HG03159 (cell line): ENCODE data around the gene PLCH2.
"Not testable (repeated sequence)": the region's sequence is repeated elsewhere in the genome, so short reads cannot be mapped to it uniquely, and the experiment has no call there.

Source experiments
- ATAC-seq: cut with Tn5 transposase; IDR thresholded peaks from one replicate; pipeline ENCODE4 v1.9.1; 2021; ENCODE audit warnings: mild to moderate bottlenecking, moderate library complexity; ENCODE audit not compliant: unreplicated experiment

Gene PLCH2

DNA sequence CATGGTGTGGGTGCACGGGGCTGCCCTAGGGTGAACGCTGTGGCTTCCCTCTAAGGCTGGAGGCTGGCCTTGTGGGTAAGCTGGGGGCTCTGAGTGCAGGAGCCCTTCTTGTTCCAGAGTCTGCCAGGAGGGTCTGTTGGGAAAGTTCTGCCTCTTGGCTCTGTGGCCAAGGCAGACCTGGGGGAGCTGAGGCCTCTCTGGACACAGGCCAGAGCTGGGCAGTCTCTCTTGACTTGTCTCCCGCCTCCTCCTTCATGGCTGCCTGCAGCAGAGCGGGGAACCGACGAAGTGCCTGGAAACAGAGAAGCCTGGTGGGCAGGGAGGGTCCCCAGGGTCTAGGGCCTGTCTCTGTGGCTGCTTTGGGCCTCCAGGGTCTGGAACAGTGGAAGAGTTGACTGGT, 33.4 kb upstream of the PLCH2 start:
- ATAC-seq, result no peak

DNA sequence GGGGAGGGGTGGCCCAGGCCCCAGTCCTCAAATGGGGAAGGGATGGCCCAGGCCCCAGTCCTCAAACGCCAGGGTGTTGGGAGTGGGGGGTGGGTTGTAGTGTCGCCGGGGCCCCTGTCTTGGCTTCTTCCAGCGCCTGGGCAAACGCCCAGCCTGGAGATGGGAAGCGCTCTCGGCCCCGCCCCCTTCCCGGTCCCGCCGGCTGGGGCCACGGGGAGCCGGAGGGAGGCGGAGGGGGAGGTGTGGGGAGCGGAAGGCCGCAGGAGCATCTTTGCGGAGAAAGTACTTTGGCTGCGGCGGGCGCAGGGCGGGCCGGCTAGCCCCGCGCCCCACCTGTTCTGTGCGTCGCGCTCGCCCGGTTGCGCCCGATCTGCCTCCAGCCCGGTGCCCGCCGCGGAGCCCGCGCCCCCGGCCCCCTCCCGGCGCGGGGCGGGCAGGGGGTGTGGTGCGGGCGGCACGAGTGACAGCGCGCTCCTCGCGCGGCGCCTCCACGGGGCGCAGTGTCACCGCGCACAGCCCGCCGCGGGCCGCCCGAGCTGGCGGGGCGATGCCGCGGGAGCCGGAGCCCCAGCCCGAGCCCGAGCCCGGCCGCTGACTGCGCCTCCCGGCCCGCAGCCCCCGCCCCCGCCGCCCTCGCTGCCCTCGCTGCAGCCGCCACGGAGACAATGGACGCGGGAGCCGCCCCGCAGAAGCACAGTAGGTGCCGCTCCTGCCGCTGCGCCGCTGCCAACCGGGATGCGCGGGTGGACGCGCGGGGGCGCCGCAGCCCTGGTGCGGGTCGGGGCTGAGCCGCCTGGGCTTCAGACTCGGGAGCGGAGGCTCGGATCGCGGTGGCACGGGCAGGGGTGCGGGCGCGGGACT, 32.6 kb upstream of the PLCH2 start:
- no peak for ATAC-seq

DNA sequence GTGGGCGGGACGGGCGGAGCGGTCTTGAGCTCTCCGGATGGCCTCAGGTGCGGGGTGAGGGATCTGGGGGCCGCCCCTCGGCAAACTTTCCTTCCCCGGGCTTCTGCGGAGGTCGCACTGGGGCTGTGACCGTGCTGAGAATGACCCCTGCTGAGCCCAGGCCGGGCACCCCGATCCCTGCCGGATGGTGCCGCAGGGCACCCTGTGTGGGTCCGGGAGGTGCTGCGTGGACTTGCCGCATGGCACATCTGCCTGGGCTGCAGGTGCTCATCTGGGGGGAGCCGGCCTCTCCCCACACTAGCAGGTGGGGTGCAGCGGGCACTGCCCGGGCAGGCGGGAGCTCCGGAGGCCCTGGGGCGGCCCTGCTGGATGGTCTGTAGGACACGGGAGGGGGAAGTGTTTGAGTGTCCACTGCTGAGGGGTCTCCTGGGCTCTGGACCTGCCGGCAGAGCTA, 31.9 kb upstream of the PLCH2 start:
- ATAC-seq, result no peak

DNA sequence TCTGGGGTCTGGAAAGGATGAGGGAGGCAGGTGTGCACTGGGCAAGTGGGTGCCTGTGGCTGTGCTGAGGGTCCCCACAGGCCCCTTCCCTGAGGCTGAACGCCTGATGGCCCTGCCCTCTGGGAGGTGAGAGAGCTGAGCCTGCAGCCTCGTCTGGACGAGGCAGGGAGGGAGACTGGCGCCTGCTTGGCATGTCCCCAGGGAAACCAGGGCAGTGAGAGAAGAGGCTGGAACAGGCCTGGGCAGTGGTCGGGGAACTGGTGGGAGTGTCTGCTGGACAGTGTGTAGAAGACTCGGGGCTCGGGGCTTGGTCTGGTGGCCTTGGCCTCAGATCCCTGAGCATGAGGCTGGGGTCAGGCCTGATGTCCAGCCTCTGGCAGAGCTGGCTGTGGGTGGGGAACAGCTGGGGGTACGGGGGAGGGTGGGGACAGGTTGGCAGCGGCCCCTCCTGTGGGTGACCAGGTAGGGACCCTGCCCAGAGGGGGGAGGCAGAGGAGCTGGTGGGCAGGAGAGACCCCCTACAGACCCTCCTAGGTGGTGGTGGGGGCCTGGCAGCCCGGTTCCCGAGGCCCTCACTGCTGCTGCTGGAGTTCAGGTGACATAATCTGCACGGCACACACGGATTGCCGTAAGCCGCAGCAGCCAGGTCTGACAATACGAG, 30.8 kb upstream of the PLCH2 start:
- ATAC-seq, result no peak

DNA sequence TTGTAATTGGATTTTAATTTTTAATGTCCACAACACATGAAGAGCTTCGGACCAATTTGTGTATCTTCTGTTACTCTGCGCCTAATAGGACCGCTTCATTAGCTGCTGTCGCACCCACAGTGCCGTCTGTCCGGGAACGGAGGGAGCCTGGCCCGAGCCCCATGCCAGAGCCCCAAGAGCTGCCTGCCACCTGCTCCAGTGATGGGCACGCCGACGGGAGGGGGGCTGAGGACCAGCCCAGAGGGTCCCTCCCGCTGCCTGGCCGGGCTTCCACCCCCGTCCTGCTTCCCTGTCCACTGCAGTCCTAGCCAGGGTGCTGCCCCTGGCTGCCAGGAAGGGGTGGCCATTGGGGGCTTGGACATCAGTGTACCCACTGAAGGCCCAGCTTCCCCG, 30.3 kb upstream of the PLCH2 start:
- ATAC-seq, result no peak

DNA sequence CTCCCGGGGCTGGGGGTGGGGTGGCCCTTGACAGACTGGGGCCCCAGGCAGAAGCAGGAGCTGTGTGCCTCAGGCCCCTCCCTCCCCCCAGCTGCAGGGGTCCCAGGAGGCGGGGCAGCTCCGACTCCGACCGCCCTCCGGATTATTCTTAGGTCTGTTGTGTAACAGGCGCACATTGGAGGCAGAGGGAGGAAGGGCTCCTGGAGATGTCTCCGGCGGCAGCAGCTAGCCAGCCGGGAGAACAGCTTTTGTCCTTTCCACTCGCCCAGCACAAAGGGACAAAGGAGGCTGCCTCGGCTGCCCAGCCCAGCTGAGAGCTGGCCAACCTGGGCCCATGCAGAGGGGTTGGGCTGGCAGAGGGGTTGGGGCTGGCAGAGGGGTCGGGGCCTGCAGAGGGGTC, 29.7 kb upstream of the PLCH2 start:
- no peak for ATAC-seq

DNA sequence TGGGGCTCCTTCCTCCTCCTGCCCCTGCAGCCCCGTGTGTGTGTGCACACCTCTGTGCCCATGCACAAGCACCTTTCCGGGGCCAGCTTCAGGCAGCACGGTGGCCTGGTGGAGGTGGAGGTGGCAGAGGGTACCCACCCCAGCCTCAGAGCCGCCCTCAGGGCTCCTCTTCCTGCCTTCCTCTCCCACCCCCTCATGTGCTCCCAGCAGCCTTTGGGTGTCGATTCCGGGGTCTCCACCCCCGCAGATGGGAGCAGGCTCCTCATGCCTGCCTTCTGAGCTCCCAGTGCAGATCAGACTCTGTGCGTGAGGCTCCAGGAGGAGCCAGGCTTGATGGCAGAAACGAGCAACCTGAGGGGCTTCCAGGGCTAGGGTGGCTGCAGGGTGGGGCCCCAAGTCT, 29.2 kb upstream of the PLCH2 start:
- ATAC-seq, result no peak

DNA sequence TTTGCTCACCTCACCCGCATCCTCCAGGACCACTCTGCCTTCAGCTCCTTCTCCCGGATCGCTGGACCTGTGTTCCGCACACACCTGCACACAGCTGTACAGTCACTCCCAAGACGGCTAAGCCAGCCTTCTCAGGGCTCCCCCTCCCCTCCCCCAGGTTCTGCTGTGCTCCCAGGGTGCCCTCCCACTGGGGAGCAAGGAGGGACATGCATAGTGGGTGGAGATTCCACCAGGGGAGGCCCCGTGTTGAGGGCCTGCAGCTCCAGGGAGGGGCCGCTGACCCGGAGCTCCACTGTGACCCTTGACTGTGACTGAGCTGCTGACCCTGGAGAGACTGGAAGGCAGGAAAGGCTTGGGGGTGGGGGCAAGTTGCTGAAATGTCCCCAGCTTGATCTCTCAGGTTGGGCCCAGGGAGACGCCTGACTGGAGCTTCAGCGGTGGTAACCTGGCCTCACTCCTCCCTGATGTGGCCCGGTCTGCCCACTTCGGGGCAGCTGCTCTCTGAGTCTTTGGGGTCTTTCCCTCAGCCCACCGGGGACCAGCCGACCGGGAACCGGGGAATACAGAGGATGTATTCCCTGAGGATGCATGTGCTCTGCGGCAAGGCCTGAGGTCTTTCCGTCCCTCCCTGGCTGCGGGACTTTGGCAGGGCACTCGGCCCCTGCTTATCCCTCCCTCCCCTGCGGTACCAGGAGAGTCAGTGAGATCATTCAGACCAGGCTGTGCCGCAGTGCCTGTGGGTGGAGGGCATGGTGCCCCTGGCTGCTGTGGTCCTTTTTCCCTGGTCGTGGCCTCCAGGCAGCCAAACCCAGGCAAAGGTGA, 28.6 kb upstream of the PLCH2 start:
- no peak for ATAC-seq

DNA sequence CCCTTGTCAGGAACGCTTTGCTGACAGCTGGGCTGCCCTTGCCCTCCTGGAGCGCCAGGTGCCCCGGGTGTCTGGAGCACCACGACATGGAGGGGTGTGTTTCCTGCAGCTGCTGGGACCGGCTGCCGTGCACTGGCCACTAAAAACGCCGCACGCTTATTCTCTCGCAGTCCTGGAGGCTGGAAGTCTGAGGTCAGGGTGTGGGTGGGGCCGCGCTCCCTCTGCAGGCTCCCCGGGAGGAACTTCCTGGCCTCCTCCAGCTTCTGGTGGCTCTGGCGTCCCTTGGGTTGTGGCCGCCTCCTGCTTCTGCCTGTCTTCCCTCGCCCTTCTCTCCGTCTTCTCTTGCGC, 28.0 kb upstream of the PLCH2 start:
- ATAC-seq, result no peak

DNA sequence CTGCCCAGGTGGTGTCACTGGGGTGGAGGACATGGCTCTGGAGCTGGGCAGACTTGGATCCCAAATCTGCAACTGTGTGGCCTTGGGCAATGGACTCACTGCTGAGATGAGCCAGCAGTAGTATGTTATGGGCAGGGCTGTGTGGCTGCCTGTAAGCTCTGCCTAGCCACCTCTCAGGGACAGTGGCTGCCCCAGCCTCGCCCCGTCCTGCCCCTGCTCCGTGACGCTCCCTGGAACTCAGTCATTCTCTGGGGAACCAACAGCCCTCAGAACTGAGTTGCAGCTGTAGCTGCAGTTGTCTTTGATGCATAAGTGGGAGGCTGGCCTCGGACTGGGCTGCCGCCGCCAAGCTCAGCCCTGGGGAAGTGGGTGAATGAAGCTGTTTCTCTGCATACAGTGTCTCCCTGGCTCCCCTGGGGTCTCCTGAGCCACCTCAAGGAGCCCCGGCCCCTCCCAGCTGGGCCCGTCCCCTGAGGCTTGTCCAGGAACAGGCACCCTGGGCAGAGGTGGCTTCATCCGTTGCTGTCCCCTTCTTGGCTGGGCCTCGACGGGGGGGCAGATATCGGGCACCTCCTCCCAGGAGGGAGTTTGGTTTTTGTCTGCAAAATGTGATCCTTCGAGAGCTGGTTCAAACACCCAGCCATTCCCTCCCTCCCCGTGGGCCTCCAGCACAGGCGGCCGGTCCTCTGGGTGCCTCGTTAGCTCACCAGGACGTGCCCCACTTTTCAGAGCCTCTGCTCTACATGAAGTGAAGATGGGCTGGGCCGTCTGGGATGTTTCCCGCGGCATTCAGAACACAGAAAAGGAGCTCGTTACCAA, 26.2 kb upstream of the PLCH2 start:
- no peak for ATAC-seq

DNA sequence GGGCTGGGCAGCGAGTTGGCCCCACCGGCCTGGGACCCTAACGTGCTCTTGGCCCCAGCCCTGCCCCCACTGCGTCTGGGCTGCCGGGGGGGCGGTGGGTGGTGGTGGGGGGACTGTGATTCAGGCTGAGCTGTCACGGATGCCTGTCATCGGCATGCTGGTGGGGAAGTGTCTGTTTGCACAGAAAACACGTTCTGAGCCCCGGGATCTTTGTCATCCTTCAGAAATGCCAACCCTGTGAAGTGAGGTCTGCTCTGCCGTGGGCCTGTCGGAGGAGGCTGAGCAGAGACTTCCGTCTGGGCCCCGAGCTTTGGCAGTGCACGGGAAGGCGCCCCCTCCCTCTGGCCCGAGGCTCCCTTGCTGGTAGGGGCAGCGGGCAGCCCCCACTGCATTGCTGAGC, 24.3 kb upstream of the PLCH2 start:
- ATAC-seq, result no peak

DNA sequence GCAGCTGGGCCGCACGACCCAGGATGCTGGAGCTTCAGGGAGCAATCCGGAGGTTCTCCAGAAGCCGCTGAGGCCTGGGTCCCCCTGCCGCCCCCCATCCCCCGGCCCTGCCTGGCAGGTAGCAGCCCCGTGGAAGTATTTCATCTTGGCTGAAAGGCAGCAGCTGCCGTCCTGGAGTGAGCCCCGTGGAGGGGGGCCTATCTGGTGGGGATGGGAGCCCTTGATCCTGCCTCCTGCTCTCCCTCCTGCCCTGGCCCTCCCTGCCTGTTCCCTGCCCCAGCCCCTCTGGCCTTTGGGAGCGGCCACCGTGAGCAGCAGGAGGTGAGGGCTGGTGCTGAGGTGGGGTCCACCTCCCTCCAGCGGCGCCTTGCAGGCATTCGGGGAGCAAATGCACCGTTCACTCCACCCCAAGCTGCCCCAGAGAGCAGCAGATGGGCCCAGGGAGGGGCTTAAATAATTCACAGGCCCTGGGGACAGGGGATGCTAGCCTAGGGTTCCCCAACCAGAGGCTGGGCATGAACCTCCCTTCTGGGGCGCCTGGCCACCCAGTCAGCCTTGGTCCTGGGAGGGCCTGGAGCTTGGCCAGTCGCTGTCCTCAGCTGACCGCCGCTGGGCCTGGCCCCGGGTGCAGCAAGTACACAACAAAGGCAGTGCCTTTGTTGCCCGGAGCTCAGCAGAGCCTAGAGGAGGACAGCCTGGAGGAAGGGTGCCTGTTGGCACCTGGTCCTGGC, 23.7 kb upstream of the PLCH2 start:
- ATAC-seq, result no peak

DNA sequence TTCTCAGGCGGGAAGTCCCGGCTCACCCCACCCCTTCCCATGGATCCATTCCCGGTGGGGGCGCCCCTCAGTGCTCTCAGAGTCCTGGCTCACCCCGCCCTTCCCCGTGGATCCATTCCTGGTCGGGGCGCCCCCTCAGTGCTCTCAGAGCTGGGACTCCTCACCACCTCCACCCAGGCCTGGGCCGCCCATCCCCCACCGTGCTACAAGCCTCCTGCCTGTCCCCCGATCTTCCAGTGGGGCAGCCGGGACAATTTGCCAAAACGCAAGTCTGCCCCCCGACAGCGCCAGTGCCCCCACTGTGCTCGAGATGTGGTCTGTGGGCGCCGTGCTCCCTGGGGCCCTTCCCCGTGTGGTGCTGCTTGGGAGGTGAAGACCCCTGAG, 23.2 kb upstream of the PLCH2 start:
- no peak for ATAC-seq

DNA sequence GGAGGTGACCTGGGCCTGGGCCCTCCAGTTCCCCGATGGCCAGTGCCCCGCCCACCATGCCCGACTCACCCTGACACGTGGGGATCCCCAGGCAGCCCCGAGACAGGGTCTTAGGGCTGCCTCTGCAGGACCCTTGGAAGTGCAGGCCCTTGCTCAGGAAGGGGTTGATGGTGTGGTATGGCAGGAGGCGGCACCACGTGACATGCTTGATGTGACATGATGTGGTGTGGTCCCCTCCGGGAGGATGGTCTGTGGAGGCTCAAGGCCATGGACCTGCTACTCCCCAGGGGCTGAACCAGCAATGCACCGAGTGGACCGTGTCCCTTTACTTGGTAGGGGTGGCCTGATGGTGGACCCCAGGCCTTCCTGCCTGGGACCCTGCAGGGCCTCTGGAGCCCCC, 21.9 kb upstream of the PLCH2 start:
- no peak for ATAC-seq

DNA sequence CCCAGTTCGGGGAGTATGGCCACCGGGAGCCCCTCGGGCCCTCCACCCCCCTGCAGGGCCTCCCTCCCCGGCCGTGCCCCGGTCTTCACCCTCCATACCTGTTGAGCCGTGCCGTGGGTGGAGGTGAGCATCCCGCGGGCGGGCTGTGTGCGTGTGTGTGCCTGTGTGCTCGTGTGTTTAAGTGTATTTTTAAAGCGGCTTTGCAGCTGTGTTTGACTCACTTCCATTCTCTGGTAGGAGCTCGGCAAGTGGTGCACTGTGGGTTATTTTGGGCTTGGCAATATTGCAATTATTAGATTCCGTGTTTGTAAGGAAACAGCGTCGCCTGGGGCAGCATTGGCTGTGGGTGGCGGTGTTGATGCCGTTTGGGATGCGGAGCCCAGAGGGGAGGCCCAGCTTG, 20.3 kb upstream of the PLCH2 start:
- ATAC-seq, result no peak

DNA sequence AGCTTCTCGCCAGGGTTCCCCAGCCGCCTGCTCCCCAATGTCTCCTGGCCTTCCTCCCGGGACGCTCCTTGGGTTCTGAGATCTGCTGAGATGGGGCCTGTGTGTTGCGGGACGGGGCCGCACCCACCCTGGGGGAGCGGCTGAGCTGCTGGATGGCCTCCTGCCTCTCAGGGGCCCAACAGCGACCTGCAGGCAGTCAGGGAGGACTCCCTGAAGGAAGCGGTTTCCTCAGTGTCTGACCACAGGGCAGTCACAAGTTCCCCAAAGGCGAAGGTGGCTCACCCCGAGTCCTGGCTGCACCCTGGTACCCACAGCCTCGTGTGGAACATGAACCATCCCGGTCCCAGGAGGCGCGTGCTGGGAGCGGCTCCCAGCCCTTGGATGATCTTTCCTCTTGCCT, 18.6 kb upstream of the PLCH2 start:
- no peak for ATAC-seq

DNA sequence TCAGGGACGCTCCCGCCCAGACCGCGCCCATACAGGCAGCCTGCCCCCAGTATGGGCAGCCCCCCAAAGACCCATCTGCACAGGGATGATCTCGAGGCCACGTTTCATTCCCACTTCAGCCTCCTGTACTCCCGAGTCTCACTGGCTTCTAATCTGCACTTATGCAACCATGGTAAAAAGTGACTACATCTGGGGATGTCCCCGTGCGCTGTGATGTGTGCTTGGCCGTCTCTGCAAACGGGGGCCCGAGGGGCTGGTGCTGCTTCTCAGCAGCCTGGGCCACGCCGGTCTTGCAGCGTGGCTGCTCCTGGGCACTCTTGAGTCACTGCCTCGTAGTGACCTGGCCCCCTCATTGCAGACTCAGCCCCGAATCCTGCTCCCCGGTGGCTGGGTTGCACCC, 17.4 kb upstream of the PLCH2 start:
- ATAC-seq, result no peak

DNA sequence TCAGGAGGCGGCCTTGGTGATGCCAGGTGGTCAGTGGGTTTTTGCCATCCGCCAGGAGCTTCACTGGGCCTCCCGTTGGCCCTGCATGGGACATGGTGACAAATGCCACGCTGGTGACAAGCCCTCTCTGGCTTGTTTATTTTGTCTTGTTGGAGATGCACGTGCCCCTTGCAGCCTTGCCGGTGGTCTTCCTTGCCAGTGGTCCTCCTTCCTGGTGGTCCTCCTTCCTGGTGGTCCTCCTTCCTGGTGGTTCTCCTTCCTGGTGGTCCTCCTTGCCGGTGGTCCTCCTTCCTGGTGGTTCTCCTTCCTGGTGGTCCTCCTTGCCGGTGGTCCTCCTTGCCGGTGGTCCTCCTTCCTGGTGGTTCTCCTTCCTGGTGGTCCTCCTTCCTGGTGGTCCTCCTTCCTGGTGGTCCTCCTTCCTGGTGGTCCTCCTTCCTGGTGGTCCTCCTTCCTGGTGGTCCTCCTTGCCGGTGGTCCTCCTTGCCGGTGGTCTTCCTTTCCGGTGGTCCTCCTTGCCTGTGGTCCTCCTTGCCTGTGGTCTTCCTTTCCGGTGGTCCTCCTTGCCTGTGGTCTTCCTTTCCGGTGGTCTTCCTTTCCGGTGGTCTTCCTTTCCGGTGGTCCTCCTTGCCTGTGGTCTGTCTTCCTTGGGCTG, 16.9 kb upstream of the PLCH2 start:
- ATAC-seq, result not testable (repeated sequence)

DNA sequence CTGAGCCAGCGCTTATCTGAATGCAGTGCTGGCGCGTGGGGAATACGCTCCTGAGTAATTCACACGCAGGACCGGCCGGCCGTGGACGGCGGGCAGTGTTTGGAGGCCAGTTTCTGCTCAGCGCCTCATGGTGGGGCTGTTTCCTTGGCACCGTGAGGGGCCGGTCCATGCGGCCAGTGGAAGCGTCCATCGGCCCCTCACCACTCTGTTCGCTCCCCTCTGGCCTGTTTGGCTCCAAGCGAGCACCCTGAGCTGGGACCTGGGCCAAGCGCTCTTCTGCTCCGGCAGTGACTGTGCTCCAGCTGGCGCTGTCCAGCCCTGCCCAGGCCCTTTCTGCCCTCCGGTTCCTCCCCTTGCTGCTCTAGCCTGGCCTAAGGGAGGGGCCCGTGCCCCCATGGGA, 16.3 kb upstream of the PLCH2 start:
- ATAC-seq, result no peak

DNA sequence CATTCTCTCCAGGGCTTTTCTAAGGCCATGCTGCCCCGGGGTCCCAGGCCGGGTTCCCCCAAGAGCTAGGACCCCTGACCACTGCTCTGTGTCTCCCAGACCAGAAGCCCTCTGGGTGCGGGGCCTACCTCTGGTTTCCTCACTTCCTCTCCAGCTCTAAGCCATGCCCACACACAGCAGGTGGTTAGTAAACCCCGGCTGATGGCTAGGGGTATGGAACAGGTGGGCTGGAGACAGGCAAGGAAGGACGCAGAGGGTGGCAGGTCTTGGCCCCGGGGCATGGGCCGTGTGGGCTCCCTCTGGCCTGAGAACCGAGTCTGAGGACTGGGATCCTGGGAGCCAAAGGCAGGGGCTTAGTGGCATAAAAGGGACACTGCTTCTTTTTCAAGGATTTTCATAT, 15.9 kb upstream of the PLCH2 start:
- no peak for ATAC-seq
